ENCODE results near the gene ALPI. TPM values are rescaled to one million over a fixed set of nuclear protein-coding genes. Genes with fewer than 3 reads are reported as not detected.
"Not testable (repeated sequence)": the region's sequence is repeated elsewhere in the genome, so short reads cannot be mapped to it uniquely, and the experiment has no call there.

ALPI gene
- polyA plus RNA-seq, 3 donors, result 0.06 to 0.24 (median 0.10) TPM

- not testable (repeated sequence) for DNase-seq
Observed at GRCh38 chr2:232441922-232442321, 14.0 kb upstream of the ALPI start.

- not testable (repeated sequence) for DNase-seq
Observed at GRCh38 chr2:232442431-232442830, 13.5 kb upstream of the ALPI start.

GRCh38 chr2:232443047-232443446 is 12.9 kb upstream of the ALPI start:
- not testable (repeated sequence) for DNase-seq

DNA sequence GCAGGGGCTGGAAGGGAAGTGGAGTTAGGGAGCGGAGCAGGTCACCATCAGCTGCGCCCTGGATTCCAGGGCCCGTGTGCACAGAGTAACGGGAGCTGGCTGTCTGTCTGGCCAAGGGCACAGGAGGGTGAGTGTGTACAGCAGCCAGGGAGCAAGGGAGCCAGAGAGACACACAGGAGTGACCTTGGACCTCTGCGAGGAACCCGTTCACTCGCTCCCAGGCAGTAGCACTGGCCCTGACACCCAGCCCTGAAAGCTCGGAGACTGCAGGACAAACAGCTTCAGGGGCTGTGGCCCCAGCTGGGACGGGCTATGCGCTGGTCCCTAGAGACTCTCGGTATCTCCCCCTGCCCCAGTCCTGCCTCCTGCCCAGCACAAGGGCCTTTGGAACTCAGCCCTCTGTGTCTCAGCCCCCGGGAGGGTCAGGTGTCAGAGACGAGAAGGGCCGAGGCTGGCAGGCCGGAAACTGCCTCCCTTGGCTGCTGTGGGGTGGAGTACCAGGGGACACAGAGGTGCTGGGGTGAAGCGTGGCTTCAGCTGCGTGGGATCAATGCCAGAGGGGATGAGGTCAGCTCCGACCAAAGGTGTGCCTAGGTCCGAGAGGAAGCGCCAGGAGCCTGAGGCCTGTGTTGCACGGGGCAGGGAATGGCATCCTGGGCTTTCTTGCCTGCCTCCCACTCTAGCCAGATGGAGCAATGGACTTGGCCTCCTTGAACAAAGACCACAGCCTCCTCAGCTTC is 12.1 kb upstream of the ALPI start:
- not testable (repeated sequence) for DNase-seq

DNA sequence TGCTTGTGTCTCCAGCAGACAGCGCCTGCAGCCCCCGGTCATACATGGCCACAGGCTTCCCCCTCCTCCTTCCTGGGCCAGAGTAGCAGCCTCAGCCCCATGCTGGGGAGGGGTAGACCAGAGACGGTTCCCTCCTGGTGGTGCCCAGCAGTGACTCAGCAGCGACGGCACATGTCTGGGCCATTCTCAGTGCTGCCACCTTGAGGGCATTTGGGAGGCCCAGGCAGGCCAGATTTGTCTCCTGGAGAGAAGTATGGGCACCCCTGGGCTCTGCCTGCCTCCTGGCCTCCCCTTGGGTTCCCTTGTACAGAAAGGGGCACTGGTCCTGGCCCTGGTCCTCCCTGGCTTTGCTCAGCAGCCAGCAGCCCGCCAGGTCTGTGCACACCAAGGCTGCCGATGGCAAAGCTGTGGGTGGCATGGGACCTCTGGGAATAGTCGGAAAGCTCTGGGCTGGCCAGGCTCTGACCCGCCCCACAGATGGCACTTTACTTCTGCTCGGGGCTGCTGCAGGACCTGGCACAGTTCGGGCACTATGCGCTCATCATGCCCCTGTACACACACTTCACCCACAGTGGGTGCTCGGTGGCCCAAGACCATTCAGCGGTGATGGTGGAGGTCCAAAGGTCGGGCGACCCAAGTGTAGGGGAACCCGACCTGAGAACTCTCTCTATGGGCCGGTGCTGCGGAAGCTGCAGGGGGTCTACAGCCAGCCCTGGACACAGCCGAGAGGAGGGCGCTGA is 11.4 kb upstream of the ALPI start:
- no peak for DNase-seq

GRCh38 chr2:232445149-232445885 is 10.6 kb upstream of the ALPI start:
- DNase-seq, result not testable (repeated sequence)

DNA sequence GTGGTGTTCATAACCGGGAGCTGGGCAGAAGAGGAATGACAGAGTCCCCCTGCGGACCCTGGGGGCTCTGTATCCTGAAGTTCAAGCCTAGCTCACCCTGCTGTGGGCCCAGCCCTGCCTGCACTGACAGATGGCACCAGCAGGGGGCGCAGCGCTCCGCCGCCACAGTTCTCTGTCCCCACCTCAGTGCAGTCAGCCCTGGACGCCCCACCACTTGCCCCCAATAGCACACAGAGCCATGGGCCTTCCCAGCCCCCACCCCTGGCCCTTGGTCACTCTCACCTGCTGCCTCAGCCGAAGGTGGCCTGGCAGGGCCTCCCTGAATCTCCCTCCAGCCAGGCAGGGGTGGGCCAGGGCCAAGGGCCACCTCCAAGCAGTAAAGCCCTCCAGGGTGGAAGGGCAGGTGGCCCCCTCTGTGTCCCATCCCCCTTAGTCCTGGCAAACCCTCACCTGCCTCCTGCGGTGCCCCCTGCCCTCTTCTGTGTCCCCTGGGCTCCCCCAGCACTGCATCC is 9.6 kb upstream of the ALPI start:
- not testable (repeated sequence) for DNase-seq

DNA sequence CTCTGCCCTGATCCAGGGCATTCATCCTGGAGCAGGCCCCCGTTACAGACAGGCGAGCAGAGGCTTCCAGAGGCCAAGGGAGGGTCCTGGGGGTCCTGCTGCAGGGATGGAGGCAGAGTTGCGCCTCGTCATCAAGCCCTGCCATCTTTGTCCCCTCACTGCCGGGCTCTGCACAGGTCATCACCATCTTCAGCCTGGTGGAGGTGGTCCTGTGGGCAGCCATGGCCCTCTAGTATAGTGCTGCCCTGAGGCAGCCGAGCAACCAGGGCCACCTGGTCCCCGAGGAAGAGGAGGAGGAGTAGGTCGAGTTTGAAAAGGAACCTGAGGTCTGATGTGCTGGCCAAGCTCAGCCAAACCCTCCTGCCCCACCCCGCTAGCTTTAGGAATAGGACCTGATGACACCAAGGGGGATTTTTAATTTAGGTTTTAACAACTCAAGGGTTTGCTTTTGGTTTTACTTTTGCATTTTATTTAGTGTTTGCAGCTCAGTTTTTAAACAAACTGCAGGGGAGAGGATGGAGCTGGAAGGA is 8.8 kb upstream of the ALPI start:
- no peak for DNase-seq

GRCh38 chr2:232447638-232448303 is 8.2 kb upstream of the ALPI start:
- no peak for DNase-seq

- DNase-seq, result no peak
Observed at GRCh38 chr2:232448304-232448690, 7.7 kb upstream of the ALPI start.

- no peak for DNase-seq
Observed at GRCh38 chr2:232449964-232450363, 6.0 kb upstream of the ALPI start.

GRCh38 chr2:232451645-232452044 is 4.3 kb upstream of the ALPI start:
- DNase-seq, result not testable (repeated sequence)

GRCh38 chr2:232454630-232455029 is 1.3 kb upstream of the ALPI start:
- no peak for DNase-seq

GRCh38 chr2:232456296-232457120 is 555 bp downstream of the ALPI start:
- DNase-seq, result no peak

DNA sequence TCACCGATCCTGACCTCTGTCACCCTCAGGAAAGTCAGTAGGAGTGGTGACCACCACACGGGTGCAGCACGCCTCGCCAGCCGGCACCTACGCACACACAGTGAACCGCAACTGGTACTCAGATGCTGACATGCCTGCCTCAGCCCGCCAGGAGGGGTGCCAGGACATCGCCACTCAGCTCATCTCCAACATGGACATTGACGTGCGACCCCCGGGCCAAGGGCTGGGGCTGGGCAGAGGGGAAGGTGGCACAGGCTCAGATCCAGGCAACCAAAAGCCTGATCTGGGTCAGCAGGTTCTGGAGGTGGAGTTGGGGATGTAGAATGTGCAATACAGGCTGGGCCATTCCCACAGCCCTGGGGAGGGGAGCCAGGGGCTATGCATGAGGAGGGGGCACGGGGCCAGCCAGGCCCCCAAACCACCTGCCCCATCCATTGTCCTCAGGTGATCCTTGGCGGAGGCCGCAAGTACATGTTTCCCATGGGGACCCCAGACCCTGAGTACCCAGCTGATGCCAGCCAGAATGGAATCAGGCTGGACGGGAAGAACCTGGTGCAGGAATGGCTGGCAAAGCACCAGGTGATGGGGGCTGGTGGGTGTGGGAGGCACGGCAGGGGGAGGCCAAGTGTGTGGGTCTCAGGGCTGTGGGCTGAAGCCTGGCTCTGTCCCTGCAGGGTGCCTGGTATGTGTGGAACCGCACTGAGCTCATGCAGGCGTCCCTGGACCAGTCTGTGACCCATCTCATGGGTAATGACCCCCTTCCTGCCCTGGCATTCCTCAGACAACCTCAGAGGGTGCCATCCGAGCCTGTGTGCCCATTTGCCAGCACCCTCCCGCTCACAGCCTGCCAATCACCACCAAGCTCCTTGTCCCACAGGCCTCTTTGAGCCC is 1.4 kb downstream of the ALPI start:
- no peak for DNase-seq

DNA sequence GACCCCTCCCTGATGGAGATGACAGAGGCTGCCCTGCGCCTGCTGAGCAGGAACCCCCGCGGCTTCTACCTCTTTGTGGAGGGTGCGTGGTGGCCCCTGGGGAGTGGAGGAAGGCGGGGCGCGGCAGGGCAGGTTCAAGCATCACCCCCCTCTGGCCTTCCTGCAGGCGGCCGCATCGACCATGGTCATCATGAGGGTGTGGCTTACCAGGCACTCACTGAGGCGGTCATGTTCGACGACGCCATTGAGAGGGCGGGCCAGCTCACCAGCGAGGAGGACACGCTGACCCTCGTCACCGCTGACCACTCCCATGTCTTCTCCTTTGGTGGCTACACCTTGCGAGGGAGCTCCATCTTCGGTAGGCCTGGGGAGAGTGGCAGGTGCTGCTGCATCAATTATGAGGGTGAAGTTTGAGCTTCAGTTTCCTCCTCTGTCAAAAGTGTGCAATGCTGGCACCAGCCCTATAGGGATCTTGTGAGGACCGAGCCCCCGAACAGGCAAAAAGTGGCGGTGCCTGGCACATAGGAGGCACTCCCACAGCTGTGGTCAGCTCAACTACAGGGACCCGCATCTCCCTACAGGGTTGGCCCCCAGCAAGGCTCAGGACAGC is 2.2 kb downstream of the ALPI start:
- no peak for DNase-seq

DNA sequence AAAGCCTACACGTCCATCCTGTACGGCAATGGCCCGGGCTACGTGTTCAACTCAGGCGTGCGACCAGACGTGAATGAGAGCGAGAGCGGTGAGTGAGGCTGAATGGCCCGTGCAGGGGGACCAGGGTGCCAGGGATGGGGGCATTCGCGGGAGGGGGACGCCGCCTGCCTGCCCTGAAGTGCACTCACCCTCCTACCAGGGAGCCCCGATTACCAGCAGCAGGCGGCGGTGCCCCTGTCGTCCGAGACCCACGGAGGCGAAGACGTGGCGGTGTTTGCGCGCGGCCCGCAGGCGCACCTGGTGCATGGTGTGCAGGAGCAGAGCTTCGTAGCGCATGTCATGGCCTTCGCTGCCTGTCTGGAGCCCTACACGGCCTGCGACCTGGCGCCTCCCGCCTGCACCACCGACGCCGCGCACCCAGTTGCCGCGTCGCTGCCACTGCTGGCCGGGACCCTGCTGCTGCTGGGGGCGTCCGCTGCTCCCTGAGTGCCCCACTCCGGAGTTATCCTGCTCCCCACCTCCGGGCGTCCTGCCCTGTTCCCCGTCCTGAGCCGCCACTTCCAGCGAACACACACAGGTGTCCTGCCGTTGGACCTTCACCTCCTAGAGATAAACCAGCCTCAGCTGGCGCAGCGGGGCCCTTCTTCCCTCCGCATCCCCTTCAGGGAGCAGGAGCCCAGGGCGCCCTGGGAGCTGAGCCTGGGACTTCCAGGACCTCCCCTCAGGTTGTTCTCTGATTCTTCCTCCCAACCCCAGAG is 2.9 kb downstream of the ALPI start:
- DNase-seq, result no peak

- DNase-seq, result no peak
Observed at GRCh38 chr2:232459419-232460035, 3.6 kb downstream of the ALPI start.
